Thoracic aorta (tissue), 2 donors: ENCODE data around the gene HES3. TPM values are rescaled to one million over a fixed set of nuclear protein-coding genes. Genes with fewer than 3 reads are reported as not detected.
A peak's percentile ranks its signal among the peaks of the same experiment; 100 is the strongest.

Experiments
- ATAC-seq: fragments of 150-250 bp; one replicate; pipeline ENCODE4 v1.8.0; 2017; ENCODE audit warnings: low read depth; ENCODE audit not compliant: insufficient number of reproducible peaks, low FRiP score
- DNase-seq: peaks from one replicate; pipeline ENCODE4 v3.0.0-alpha.2; 2020; ENCODE audit warnings: low spot score
- H3K27ac ChIP-seq, 2 donors: fragments of 200-600 bp; sonication (generic); 1 replicate in 1 of 2; 2 replicates in 1 of 2; pipeline ENCODE4 v1.5.1; 2016; ENCODE audit warnings: mild to moderate bottlenecking in 2 of 2, moderate library complexity in 2 of 2
- H3K27me3 ChIP-seq: fragments of 200-600 bp; sonication (generic); replicated peaks from 2 replicates; pipeline ENCODE4 v1.6.0; 2016; ENCODE audit warnings: mild to moderate bottlenecking; ENCODE audit not compliant: insufficient read depth
- H3K36me3 ChIP-seq: fragments of 200-600 bp; sonication (generic); one replicate; pipeline ENCODE4 v1.5.1; 2016
- H3K4me1 ChIP-seq, 2 donors: fragments of 200-600 bp; sonication (generic); 1 replicate in 1 of 2; 2 replicates in 1 of 2; pipeline versions ENCODE4 v1.5.1 to v1.6.0; 2016; ENCODE audit warnings: low read depth in 2 of 2, mild to moderate bottlenecking in 1 of 2; ENCODE audit not compliant: control insufficient read depth in 1 of 2
- H3K4me3 ChIP-seq: fragments of 200-600 bp; sonication (generic); 2 replicates; pipeline ENCODE4 v1.5.1; 2016; ENCODE audit warnings: mild to moderate bottlenecking
- H3K9me3 ChIP-seq: fragments of 200-600 bp; sonication (generic); 2 replicates; pipeline ENCODE4 v1.5.1; 2016
- total RNA-seq, 2 donors: library from RNA; depleted of rRNA; stranded (reverse); fragments of >200 nt; gene quantifications; one replicate each; pipeline versions ENCODE4 v1.1.0 to v1.2.3, GENCODE V29; 2016
- TF ChIP-seq, protein P1 (sequence below): fragments of 200-600 bp; sonication (generic); IDR thresholded peaks from one replicate; pipeline ENCODE4 v1.5.1; 2019; ENCODE audit warnings: antibody characterized with exemption

HES3 gene
- total RNA-seq, 2 donors from 2014 or later: not detected

DNA sequence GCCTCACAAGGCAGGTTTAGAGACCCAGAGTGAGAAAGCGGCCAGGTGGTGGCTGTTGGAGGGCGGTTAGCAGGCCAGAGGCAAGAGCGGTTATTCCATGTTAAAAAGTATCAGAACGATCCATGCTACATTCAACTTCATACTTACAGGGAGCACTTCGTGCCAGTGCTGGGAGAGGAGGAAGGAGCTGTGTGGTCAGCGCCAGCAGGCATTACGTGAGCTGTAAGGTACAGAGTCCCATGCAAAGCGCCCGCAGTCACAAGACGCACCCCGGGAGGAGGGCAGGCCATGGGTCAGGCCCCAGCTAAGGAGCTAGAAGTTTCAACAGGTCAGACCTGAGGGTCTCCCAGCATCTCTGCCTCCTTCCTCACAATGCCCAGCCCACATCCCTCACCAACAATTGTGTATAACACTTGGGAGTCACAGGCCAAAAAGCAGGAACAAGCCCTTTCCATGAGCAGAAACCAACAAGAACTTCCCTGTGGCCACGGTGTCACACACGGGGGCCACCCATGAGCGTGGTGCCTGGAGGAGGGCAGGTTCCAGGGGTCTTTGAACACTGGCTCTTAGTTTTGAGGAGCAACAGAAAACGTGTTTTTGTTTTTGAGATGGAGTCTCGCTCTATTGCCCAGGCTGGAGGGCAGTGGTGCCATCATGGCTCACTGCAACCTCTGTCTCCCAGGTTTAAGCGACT, 38.7 kb downstream of the HES3 start:
- Histone ChIP-seq H3K4me3 (no peak overlapping the region), H3K36me3 (no peaks in the 10 kb centered on the region), H3K4me1 (peaks cover under 1 to 7% of the 10 kb centered on the region in 2 donors), H3K27me3 (no peaks in the 10 kb centered on the region), H3K9me3 (no peaks in the 10 kb centered on the region), H3K27ac (no peak overlapping the region)
- TF ChIP-seq, protein P1, sequence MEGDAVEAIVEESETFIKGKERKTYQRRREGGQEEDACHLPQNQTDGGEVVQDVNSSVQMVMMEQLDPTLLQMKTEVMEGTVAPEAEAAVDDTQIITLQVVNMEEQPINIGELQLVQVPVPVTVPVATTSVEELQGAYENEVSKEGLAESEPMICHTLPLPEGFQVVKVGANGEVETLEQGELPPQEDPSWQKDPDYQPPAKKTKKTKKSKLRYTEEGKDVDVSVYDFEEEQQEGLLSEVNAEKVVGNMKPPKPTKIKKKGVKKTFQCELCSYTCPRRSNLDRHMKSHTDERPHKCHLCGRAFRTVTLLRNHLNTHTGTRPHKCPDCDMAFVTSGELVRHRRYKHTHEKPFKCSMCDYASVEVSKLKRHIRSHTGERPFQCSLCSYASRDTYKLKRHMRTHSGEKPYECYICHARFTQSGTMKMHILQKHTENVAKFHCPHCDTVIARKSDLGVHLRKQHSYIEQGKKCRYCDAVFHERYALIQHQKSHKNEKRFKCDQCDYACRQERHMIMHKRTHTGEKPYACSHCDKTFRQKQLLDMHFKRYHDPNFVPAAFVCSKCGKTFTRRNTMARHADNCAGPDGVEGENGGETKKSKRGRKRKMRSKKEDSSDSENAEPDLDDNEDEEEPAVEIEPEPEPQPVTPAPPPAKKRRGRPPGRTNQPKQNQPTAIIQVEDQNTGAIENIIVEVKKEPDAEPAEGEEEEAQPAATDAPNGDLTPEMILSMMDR: no peak
- ATAC-seq (no peak), DNase-seq (no peak)

DNA sequence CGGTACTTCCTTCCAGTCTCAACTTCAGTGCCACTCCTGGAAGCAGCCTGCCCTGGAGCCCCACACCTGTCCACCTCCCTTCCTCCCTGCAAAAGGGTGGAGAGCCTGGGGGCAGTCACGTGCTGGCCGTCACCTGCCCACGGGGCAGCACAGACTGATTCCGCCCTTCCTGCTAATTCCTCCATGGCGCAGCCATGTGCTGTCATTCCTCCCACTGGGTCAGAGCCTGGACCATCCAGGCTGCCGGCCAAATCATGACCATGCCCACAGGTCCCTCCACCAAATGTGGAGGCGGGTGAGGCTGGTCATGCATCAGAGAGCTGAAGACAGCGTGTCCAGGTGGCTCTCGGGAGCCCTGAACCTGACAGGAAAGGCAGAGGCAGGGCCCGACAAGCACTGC, 41.4 kb downstream of the HES3 start:
- H3K4me1 ChIP-seq: peaks cover 12 to 18% of the 10 kb centered on the region in 2 donors
- ATAC-seq (no peak), DNase-seq (no peak)
- TF ChIP-seq, protein P1: no peak
- no peaks in the 10 kb centered on the region for H3K27me3 ChIP-seq
- no peaks in the 10 kb centered on the region for H3K9me3 ChIP-seq
- no peaks in the 10 kb centered on the region for H3K36me3 ChIP-seq
- no peak overlapping the region for H3K27ac ChIP-seq
- no peak overlapping the region for H3K4me3 ChIP-seq

DNA sequence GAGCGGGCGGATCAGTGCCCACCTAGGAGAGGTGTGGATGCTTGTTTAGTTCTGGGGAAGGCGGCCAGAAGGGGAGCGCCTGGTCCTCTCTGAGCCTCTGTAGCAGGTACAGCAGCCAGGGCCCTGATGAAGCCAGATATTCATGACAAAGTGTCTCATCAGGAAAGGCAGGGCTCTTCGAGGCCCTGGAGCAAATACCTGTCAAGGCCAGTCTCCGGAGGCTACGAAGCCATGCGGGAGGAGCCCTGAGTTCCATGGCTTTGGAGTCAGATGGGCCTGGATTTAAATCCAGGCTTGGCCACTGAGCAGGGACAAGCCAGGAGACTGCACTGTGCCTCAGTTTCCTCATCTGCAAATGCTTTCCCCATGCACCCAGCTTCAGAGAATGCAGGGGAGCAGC, 42.3 kb downstream of the HES3 start:
- Histone ChIP-seq H3K9me3 (no peaks in the 10 kb centered on the region), H3K4me3 (no peak overlapping the region), H3K4me1 (peaks cover 12 to 18% of the 10 kb centered on the region in 2 donors), H3K36me3 (no peaks in the 10 kb centered on the region), H3K27ac (no peak overlapping the region), H3K27me3 (no peaks in the 10 kb centered on the region)
- TF ChIP-seq, protein P1: no peak
- ATAC-seq: no peak
- no peak for DNase-seq

DNA sequence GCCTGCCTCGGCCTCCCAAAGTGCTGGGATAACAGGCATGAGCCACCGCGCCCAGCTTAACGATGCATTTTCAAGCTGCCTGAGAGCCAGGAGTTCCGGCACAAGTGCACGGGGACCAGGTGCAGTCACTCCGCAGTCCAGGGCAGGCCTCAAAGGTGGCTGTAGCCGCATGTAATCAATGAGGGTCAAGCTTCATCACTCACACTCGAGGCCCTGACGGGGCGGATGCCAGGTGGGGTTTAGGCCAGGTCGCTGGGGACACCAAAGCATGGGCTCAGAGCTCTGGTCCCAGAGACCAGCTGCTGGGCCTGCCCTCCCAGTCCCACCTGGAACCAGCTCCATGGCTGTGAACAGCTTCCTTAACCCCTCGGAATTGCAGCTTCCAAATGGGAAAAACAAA, 43.0 kb downstream of the HES3 start:
- DNase-seq (no peak), ATAC-seq (no peak)
- Histone ChIP-seq H3K9me3 (no peaks in the 10 kb centered on the region), H3K4me1 (peaks cover 12 to 18% of the 10 kb centered on the region in 2 donors), H3K27me3 (no peaks in the 10 kb centered on the region), H3K36me3 (no peaks in the 10 kb centered on the region), H3K4me3 (peak overlapping the region; percentile 31), H3K27ac (no peak overlapping the region)
- TF ChIP-seq, protein P1: no peak

DNA sequence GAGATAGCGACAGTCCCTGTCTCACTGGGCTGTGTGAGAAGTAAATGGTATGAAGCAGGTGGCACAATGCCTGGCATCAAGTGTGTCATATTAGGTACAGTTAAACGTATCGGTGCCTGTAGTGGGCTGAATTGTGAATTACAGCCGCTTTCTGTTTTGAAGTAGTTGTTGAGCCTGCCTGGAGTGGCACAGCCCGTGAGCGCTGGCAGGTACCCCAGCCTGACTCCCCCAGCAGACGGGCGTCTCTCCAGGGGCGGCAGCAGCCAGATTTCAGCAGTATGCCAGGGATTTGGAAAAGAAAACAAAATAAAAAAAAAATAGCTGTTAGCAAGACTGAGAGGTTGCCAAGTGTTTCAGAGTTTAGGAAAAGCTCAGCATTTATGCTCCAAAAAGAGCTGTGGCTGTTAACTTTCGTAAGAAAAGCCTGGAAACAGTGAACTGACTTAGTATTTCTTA, 43.5 kb downstream of the HES3 start:
- TF ChIP-seq, protein P1: no peak
- Histone ChIP-seq H3K27ac (no peak overlapping the region), H3K27me3 (no peaks in the 10 kb centered on the region), H3K4me1 (peaks cover 12 to 18% of the 10 kb centered on the region in 2 donors), H3K4me3 (peak overlapping the region; percentile 31), H3K36me3 (no peaks in the 10 kb centered on the region), H3K9me3 (no peaks in the 10 kb centered on the region)
- no peak for ATAC-seq
- no peak for DNase-seq
